GM21390 (cell line): ENCODE results near the gene FICD.
"Not testable (repeated sequence)": the region's sequence is repeated elsewhere in the genome, so short reads cannot be mapped to it uniquely, and the experiment has no call there.

Experiments used
- ATAC-seq: cut with Tn5 transposase; IDR thresholded peaks from one replicate; pipeline ENCODE4 v1.9.1; 2021; ENCODE audit not compliant: unreplicated experiment

Gene FICD

GRCh38 chr12:108514973-108515814, at the start of gene FICD:
Gene FICD, plus strand, starts transcription at chr12:108515277. Its CDS starts 1,696 bp downstream, at chr12:108516973.
- peak; percentile 77 for ATAC-seq

GRCh38 chr12:108465417-108465816, 49.7 kb upstream of the FICD start:
- ATAC-seq: no peak

GRCh38 chr12:108468196-108468968, 46.7 kb upstream of the FICD start:
- ATAC-seq: no peak

- no peak for ATAC-seq
Observed at GRCh38 chr12:108473400-108474055, 41.5 kb upstream of the FICD start.

- no peak for ATAC-seq
Observed at GRCh38 chr12:108475396-108475795, 39.7 kb upstream of the FICD start.

- no peak for ATAC-seq
Observed at GRCh38 chr12:108477055-108477880, 37.8 kb upstream of the FICD start.

- ATAC-seq: no peak
Observed at GRCh38 chr12:108477881-108478259, 37.2 kb upstream of the FICD start.

- no peak for ATAC-seq
Observed at GRCh38 chr12:108478611-108479206, 36.4 kb upstream of the FICD start.

GRCh38 chr12:108479364-108480070, 35.6 kb upstream of the FICD start:
- no peak for ATAC-seq

GRCh38 chr12:108482717-108483212, 32.3 kb upstream of the FICD start:
- no peak for ATAC-seq

GRCh38 chr12:108483213-108484059, 31.6 kb upstream of the FICD start:
- no peak for ATAC-seq

- no peak for ATAC-seq
Observed at GRCh38 chr12:108484431-108484830, 30.6 kb upstream of the FICD start.

GRCh38 chr12:108484845-108485244, 30.2 kb upstream of the FICD start:
- no peak for ATAC-seq

GRCh38 chr12:108485371-108485770, 29.7 kb upstream of the FICD start:
- ATAC-seq: not testable (repeated sequence)

GRCh38 chr12:108487029-108487428, 28.0 kb upstream of the FICD start:
- ATAC-seq: not testable (repeated sequence)

GRCh38 chr12:108491256-108491655, 23.8 kb upstream of the FICD start:
- ATAC-seq: no peak

- no peak for ATAC-seq
Observed at GRCh38 chr12:108495054-108495453, 20.0 kb upstream of the FICD start.

GRCh38 chr12:108495823-108496579, 19.1 kb upstream of the FICD start:
- ATAC-seq: no peak
